H7 (cell line): Measurements from ENCODE around the gene ACSM6. TPM values are rescaled to one million over a fixed set of nuclear protein-coding genes. Genes with fewer than 3 reads are reported as not detected.
"Not testable (repeated sequence)": the region's sequence is repeated elsewhere in the genome, so short reads cannot be mapped to it uniquely, and the experiment has no call there.

Experiments
- DNase-seq: peaks from one replicate; pipeline ENCODE4 v3.0.0; 2012
- H3K27me3 ChIP-seq: 2 replicates; pipeline ENCODE4 v1.6.0; 2011; ENCODE audit warnings: mild to moderate bottlenecking, low read length; ENCODE audit not compliant: control insufficient read depth, insufficient read depth
- H3K36me3 ChIP-seq: replicated peaks from 2 replicates; pipeline ENCODE4 v1.5.1; 2011; ENCODE audit warnings: low read length; ENCODE audit not compliant: control insufficient read depth, insufficient read depth
- H3K4me3 ChIP-seq: 2 replicates; pipeline ENCODE4 v1.5.1; 2011; ENCODE audit warnings: low read depth, mild to moderate bottlenecking, control low read depth, low read length, moderate library complexity; ENCODE audit not compliant: insufficient read depth
- total RNA-seq: library from RNA; depleted of rRNA; stranded (reverse); fragments of >200 nt; shearing (Covaris generic); gene quantifications from 2 replicates; pipeline ENCODE4 v1.2.3, GENCODE V29; 2014

ACSM6 gene
- total RNA-seq, 1 experiment from 2014 or later, result not detected

- Histone ChIP-seq H3K4me3 (no peak overlapping the region), H3K27me3 (no peaks in the 10 kb centered on the region), H3K36me3 (0 out of 2 replicates have a peak, but pooled peaks cover 1% of the 10 kb centered on the region)
- DNase-seq, result no peak
Observed at GRCh38 chr10:95201736-95202135, 7.7 kb downstream of the ACSM6 start.

GRCh38 chr10:95202865-95203264, 8.8 kb downstream of the ACSM6 start:
- not testable (repeated sequence) for H3K4me3 ChIP-seq, H3K36me3 ChIP-seq, H3K27me3 ChIP-seq, DNase-seq

- H3K36me3 ChIP-seq, result no peaks in the 10 kb centered on the region
- DNase-seq, result no peak
- no peak overlapping the region for H3K4me3 ChIP-seq
- H3K27me3 ChIP-seq, result no peaks in the 10 kb centered on the region
Observed at GRCh38 chr10:95208702-95209391, 14.8 kb downstream of the ACSM6 start.

GRCh38 chr10:95209509-95210127, 15.6 kb downstream of the ACSM6 start:
- no peak overlapping the region for H3K4me3 ChIP-seq
- DNase-seq, result no peak
- no peaks in the 10 kb centered on the region for H3K27me3 ChIP-seq
- no peaks in the 10 kb centered on the region for H3K36me3 ChIP-seq

GRCh38 chr10:95211606-95212279, 17.7 kb downstream of the ACSM6 start:
- no peak overlapping the region for H3K4me3 ChIP-seq
- DNase-seq, result no peak
- H3K36me3 ChIP-seq, result peaks cover 2% of the 10 kb centered on the region; the same call in 1 of the 2 replicates
- no peaks in the 10 kb centered on the region for H3K27me3 ChIP-seq

- H3K27me3 ChIP-seq, result no peaks in the 10 kb centered on the region
- peaks cover 2% of the 10 kb centered on the region; the same call in 1 of the 2 replicates for H3K36me3 ChIP-seq
- no peak for DNase-seq
- no peak overlapping the region for H3K4me3 ChIP-seq
Observed at GRCh38 chr10:95214369-95214768, 20.3 kb downstream of the ACSM6 start.

GRCh38 chr10:95214793-95215192, 20.8 kb downstream of the ACSM6 start:
- Histone ChIP-seq H3K27me3 (no peaks in the 10 kb centered on the region), H3K36me3 (peaks cover 2% of the 10 kb centered on the region; the same call in 1 of the 2 replicates), H3K4me3 (no peak overlapping the region)
- DNase-seq, result no peak

GRCh38 chr10:95217476-95217875, 23.4 kb downstream of the ACSM6 start:
- no peaks in the 10 kb centered on the region for H3K27me3 ChIP-seq
- peaks cover 2% of the 10 kb centered on the region; the same call in 1 of the 2 replicates for H3K36me3 ChIP-seq
- DNase-seq, result no peak
- H3K4me3 ChIP-seq, result no peak overlapping the region

GRCh38 chr10:95220539-95220938, 26.5 kb downstream of the ACSM6 start:
- H3K27me3 ChIP-seq, result no peaks in the 10 kb centered on the region
- no peak for DNase-seq
- no peak overlapping the region for H3K4me3 ChIP-seq
- H3K36me3 ChIP-seq, result peaks cover 2% of the 10 kb centered on the region; the same call in 1 of the 2 replicates

- H3K27me3 ChIP-seq, result no peaks in the 10 kb centered on the region
- H3K36me3 ChIP-seq, result no peaks in the 10 kb centered on the region
- DNase-seq, result no peak
- no peak overlapping the region for H3K4me3 ChIP-seq
Observed at GRCh38 chr10:95221124-95221523, 27.1 kb downstream of the ACSM6 start.

- Histone ChIP-seq H3K36me3 (peaks cover 2% of the 10 kb centered on the region; the same call in 1 of the 2 replicates), H3K4me3 (no peak overlapping the region), H3K27me3 (no peaks in the 10 kb centered on the region)
- no peak for DNase-seq
Observed at GRCh38 chr10:95225136-95225535, 31.1 kb downstream of the ACSM6 start.

- not testable (repeated sequence) for H3K36me3 ChIP-seq, DNase-seq, H3K27me3 ChIP-seq
- H3K4me3 ChIP-seq, result peak overlapping the region; percentile 3; the same call in 1 of the 2 replicates
Observed at GRCh38 chr10:95228934-95229723, 35.1 kb downstream of the ACSM6 start.

- Histone ChIP-seq H3K36me3 (peaks cover 2% of the 10 kb centered on the region; the same call in 1 of the 2 replicates), H3K4me3 (peak overlapping the region; percentile 43), H3K27me3 (no peaks in the 10 kb centered on the region)
- peak; percentile 33 for DNase-seq
Observed at GRCh38 chr10:95229724-95230627, 35.9 kb downstream of the ACSM6 start.
